ENCODE results near the gene TAX1BP1.

TAX1BP1 gene

GRCh38 chr7:27842094-27842692 is 102.2 kb downstream of the TAX1BP1 start:
- no peak overlapping the region for H2AFZ ChIP-seq (ENCODE audit: low read length)
- H4K20me1 ChIP-seq (ENCODE audit: insufficient read depth, low read length) = no peaks in the 10 kb centered on the region
- no peaks in the 10 kb centered on the region for H3F3A ChIP-seq (ENCODE audit: insufficient read depth, low read length)
- no peaks in the 10 kb centered on the region for H3K36me3 ChIP-seq (replicated peaks; ENCODE audit: insufficient read depth, low read length)
- H3K9ac ChIP-seq (ENCODE audit: low read length) = no peak overlapping the region
- no peak overlapping the region for H3K4me2 ChIP-seq (ENCODE audit: low read depth, low read length)
- no peaks in the 10 kb centered on the region for H3K4me1 ChIP-seq (ENCODE audit: low read length)
- H3K79me2 ChIP-seq (ENCODE audit: low read length) = no peaks in the 10 kb centered on the region
- no peaks in the 10 kb centered on the region for H3K9me3 ChIP-seq (replicated peaks; ENCODE audit: insufficient read depth, low read length)
- DNase-seq = no peak
- no peaks in the 10 kb centered on the region for H3K27me3 ChIP-seq (replicated peaks; ENCODE audit: insufficient read depth, low read length)
- no peak overlapping the region for H3K27ac ChIP-seq (ENCODE audit: low read length)
- no peaks in the 10 kb centered on the region for H3K9me2 ChIP-seq (replicated peaks; ENCODE audit: insufficient read depth, low read length)
- no peak overlapping the region for H3K4me3 ChIP-seq (ENCODE audit: low read length)
- TF ChIP-seq EZH2phosphoT487 (IDR thresholded peaks at IDR 0.05; ENCODE audit: low read length) = no peak

- no peak overlapping the region for H3K4me2 ChIP-seq (ENCODE audit: low read depth, low read length)
- no peaks in the 10 kb centered on the region for H4K20me1 ChIP-seq (ENCODE audit: insufficient read depth, low read length)
- no peak for DNase-seq
- H3K4me1 ChIP-seq (ENCODE audit: low read length) = no peaks in the 10 kb centered on the region
- H3K27me3 ChIP-seq (replicated peaks; ENCODE audit: insufficient read depth, low read length) = no peaks in the 10 kb centered on the region
- no peaks in the 10 kb centered on the region for H3K79me2 ChIP-seq (ENCODE audit: low read length)
- no peak overlapping the region for H3K27ac ChIP-seq (ENCODE audit: low read length)
- H3F3A ChIP-seq (ENCODE audit: insufficient read depth, low read length) = no peaks in the 10 kb centered on the region
- no peaks in the 10 kb centered on the region for H3K9me3 ChIP-seq (replicated peaks; ENCODE audit: insufficient read depth, low read length)
- no peak overlapping the region for H2AFZ ChIP-seq (ENCODE audit: low read length)
- H3K36me3 ChIP-seq (replicated peaks; ENCODE audit: insufficient read depth, low read length) = no peaks in the 10 kb centered on the region
- no peak overlapping the region for H3K9ac ChIP-seq (ENCODE audit: low read length)
- TF ChIP-seq EZH2phosphoT487 (IDR thresholded peaks at IDR 0.05; ENCODE audit: low read length) (no peak), EZH2 (optimal IDR thresholded peaks at IDR 0.05; ENCODE audit: low read depth, low read length) (no peak), CTCF (IDR thresholded peaks at IDR 0.05; ENCODE audit: low read length) (no peak)
- no peak overlapping the region for H3K4me3 ChIP-seq (ENCODE audit: low read length)
- no peaks in the 10 kb centered on the region for H3K9me2 ChIP-seq (replicated peaks; ENCODE audit: insufficient read depth, low read length)
Observed at GRCh38 chr7:27842851-27843250, 102.9 kb downstream of the TAX1BP1 start.

GRCh38 chr7:27843584-27844305 is 103.8 kb downstream of the TAX1BP1 start:
- no peak for DNase-seq
- Histone ChIP-seq H3K27me3 (replicated peaks; ENCODE audit: insufficient read depth, low read length) (no peaks in the 10 kb centered on the region), H3K4me1 (ENCODE audit: low read length) (no peaks in the 10 kb centered on the region), H3K27ac (ENCODE audit: low read length) (no peak overlapping the region), H4K20me1 (ENCODE audit: insufficient read depth, low read length) (no peaks in the 10 kb centered on the region), H3K4me3 (ENCODE audit: low read length) (no peak overlapping the region), H3K4me2 (ENCODE audit: low read depth, low read length) (no peak overlapping the region), H3K9me2 (replicated peaks; ENCODE audit: insufficient read depth, low read length) (no peaks in the 10 kb centered on the region), H3K9ac (ENCODE audit: low read length) (no peak overlapping the region), H3F3A (ENCODE audit: insufficient read depth, low read length) (no peaks in the 10 kb centered on the region), H3K79me2 (ENCODE audit: low read length) (no peaks in the 10 kb centered on the region), H3K36me3 (replicated peaks; ENCODE audit: insufficient read depth, low read length) (no peaks in the 10 kb centered on the region), H2AFZ (ENCODE audit: low read length) (no peak overlapping the region), H3K9me3 (replicated peaks; ENCODE audit: insufficient read depth, low read length) (no peaks in the 10 kb centered on the region)
- no peak for TF ChIP-seq EZH2 (optimal IDR thresholded peaks at IDR 0.05; ENCODE audit: low read depth, low read length)
- TF ChIP-seq CTCF (IDR thresholded peaks at IDR 0.05; ENCODE audit: low read length) = no peak
- no peak for TF ChIP-seq EZH2phosphoT487 (IDR thresholded peaks at IDR 0.05; ENCODE audit: low read length)

- Histone ChIP-seq H3K4me1 (ENCODE audit: low read length) (no peaks in the 10 kb centered on the region), H3K27ac (ENCODE audit: low read length) (no peak overlapping the region), H3K4me3 (ENCODE audit: low read length) (no peak overlapping the region), H3F3A (ENCODE audit: insufficient read depth, low read length) (no peaks in the 10 kb centered on the region), H3K9me3 (replicated peaks; ENCODE audit: insufficient read depth, low read length) (no peaks in the 10 kb centered on the region), H3K79me2 (ENCODE audit: low read length) (no peaks in the 10 kb centered on the region), H2AFZ (ENCODE audit: low read length) (no peak overlapping the region), H3K27me3 (replicated peaks; ENCODE audit: insufficient read depth, low read length) (no peaks in the 10 kb centered on the region), H3K9me2 (replicated peaks; ENCODE audit: insufficient read depth, low read length) (no peaks in the 10 kb centered on the region), H3K36me3 (replicated peaks; ENCODE audit: insufficient read depth, low read length) (no peaks in the 10 kb centered on the region), H4K20me1 (ENCODE audit: insufficient read depth, low read length) (no peaks in the 10 kb centered on the region), H3K4me2 (ENCODE audit: low read depth, low read length) (no peak overlapping the region), H3K9ac (ENCODE audit: low read length) (no peak overlapping the region)
- no peak for DNase-seq
- TF ChIP-seq CTCF (IDR thresholded peaks at IDR 0.05; ENCODE audit: low read length) (no peak), EZH2 (optimal IDR thresholded peaks at IDR 0.05; ENCODE audit: low read depth, low read length) (no peak), EZH2phosphoT487 (IDR thresholded peaks at IDR 0.05; ENCODE audit: low read length) (no peak)
Observed at GRCh38 chr7:27846388-27846787, 106.4 kb downstream of the TAX1BP1 start.

Measured in MM.1S (cell line).